ENCODE results near the gene ETF1.

Gene ETF1

DNA sequence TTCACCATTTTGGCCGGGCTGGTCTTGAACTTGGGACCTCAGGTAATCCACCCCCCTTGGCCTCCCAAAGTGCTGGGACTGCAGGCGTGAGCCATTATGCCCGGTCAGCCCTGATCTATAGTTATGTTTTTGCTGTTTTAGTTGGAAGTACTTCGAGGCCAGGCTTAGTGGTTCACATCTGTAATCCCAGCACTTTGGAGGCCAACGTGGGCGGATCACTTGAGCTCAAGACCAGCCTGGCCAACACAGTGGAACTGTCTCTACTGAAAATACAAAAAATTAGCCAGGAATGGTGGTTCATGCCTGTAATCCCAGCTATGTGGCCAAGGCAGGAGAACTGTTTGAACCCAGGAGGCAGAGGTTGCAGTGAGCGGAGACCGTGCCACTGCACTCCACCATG is 30.2 kb upstream of the ETF1 start:
- TF ChIP-seq CTCF (IDR thresholded peaks at IDR 0.05; ENCODE audit: low read depth, low read length), result no peak
- no peak for DNase-seq (ENCODE audit: low read depth in 2 of 2)
- no peak overlapping the region for H3K4me3 ChIP-seq (replicated peaks in 1 of 2; ENCODE audit: low read depth in 2 of 2, low read length in 2 of 2)

DNA sequence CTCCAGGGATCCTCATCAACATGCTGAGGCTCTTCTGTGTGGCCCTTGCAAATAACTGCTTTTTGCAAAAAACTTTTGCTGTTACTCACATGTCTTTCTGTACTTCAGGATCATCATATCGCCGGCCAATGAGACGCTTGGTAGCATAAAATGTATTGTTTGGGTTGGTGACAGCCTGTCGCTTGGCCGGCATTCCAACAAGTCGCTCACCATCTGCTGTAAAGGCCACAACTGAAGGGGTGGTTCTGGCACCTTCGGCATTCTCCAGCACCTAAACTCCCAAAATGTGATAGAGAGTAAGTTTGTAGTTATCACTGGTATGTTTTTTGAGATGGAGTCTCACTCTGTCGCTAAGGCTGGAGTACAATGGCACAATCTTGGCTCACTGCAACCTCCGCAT is 27.8 kb upstream of the ETF1 start:
- TF ChIP-seq CTCF (IDR thresholded peaks at IDR 0.05; ENCODE audit: low read depth, low read length), result no peak
- no peak overlapping the region for H3K4me3 ChIP-seq (replicated peaks in 1 of 2; ENCODE audit: low read depth in 2 of 2, low read length in 2 of 2)
- DNase-seq (ENCODE audit: low read depth in 2 of 2), result no peak

DNA sequence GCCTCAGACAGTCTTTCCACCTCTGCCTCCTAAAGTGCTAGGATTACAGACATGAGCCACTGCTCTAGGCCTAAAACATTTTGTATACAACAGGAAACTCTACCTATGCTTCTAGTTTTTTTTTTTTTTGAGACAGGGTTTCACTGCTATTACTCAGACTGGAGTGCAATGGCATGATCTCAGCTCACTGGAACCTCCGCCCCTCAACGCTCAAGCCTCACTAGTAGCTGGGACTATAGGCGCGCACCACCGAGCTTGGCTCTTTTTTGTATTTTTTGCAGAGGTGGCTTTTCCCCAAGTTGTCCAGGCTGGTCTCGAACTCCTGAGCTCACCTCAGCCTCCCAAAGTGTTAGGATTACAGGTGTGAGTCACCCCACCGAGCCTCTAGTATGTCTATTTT is 26.7 kb upstream of the ETF1 start:
- TF ChIP-seq CTCF (IDR thresholded peaks at IDR 0.05; ENCODE audit: low read depth, low read length), result no peak
- peak in 1 of 2 donors; percentile 27 for DNase-seq (ENCODE audit: low read depth in 2 of 2)
- no peak overlapping the region for H3K4me3 ChIP-seq (replicated peaks in 1 of 2; ENCODE audit: low read depth in 2 of 2, low read length in 2 of 2)

GRCh38 chr5:138568061-138568824 is 25.2 kb upstream of the ETF1 start:
- no peak overlapping the region for H3K4me3 ChIP-seq (replicated peaks in 1 of 2; ENCODE audit: low read depth in 2 of 2, low read length in 2 of 2)
- no peak for TF ChIP-seq CTCF (IDR thresholded peaks at IDR 0.05; ENCODE audit: low read depth, low read length)
- peak in 1 of 2 donors; percentile 43 for DNase-seq (ENCODE audit: low read depth in 2 of 2)

DNA sequence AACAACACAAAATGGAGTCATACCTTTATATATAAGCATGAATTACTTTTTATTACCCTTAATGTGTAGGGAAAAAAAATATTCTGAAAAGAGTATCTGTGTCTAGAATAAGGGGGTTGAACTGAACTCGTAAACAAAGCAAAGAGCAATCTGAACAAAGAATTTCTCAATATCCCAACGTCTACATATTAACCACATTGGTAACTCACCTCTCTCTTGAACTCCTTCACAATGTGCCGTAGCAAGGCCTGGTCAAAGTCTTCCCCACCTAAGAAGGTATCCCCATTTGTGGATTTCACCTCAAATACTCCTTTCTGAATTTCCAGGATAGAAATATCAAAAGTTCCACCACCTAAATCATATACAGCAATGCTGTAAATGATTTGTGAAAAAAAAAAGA is 23.8 kb upstream of the ETF1 start:
- no peak for TF ChIP-seq CTCF (IDR thresholded peaks at IDR 0.05; ENCODE audit: low read depth, low read length)
- no peak overlapping the region for H3K4me3 ChIP-seq (replicated peaks in 1 of 2; ENCODE audit: low read depth in 2 of 2, low read length in 2 of 2)
- no peak for DNase-seq (ENCODE audit: low read depth in 2 of 2)

GRCh38 chr5:138565100-138565821 is 22.2 kb upstream of the ETF1 start:
- H3K4me3 ChIP-seq (replicated peaks in 1 of 2; ENCODE audit: low read depth in 2 of 2, low read length in 2 of 2), result no peak overlapping the region
- DNase-seq (ENCODE audit: low read depth in 2 of 2), result no peak
- TF ChIP-seq CTCF (IDR thresholded peaks at IDR 0.05; ENCODE audit: low read depth, low read length), result no peak
